SK-N-SH (cell line): ENCODE measurements around the gene BUD23. TPM values are rescaled to one million over a fixed set of nuclear protein-coding genes. Genes with fewer than 3 reads are reported as not detected.
A peak's percentile ranks its signal among the peaks of the same experiment; 100 is the strongest.

ENCODE experiments used
- CTCF ChIA-PET: fragments of 300-600, 350-600 bp; formaldehyde crosslinking; extraction: SDS; loops from one replicate; lab custom pipeline; 2021; lab: Yijun Ruan, JAX
- POLR2A ChIA-PET: fragments of 350-600 bp; sonication (Branson Sonifier 250); formaldehyde crosslinking; extraction: SDS; loops from one replicate; lab custom pipeline; 2020; ENCODE audit warnings: antibody characterized with exemption, inconsistent platforms; lab: Yijun Ruan, JAX
- DNase-seq: peaks from one replicate; pipeline ENCODE4 v3.0.0; 2012
- H2AFZ ChIP-seq: fragments of 200-600 bp; sonication (generic); 2 replicates; pipeline ENCODE4 v1.8.1; 2016; ENCODE audit warnings: antibody characterized with exemption, mild to moderate bottlenecking, low read depth
- H3F3A ChIP-seq: fragments of 200-600 bp; sonication (generic); replicated peaks from 2 replicates; pipeline ENCODE3; 2016; ENCODE audit warnings: antibody characterized with exemption, mild to moderate bottlenecking; ENCODE audit not compliant: insufficient read depth
- H3K27ac ChIP-seq, 2 experiments: fragments of 200-500 bp in 1 of 2; fragments of 200-600 bp in 1 of 2; sonication (Bioruptor generic) in 1 of 2; sonication (generic), shearing (Covaris generic) in 1 of 2; 2 replicates each; pipeline versions ENCODE4 v1.5.1 to v1.6.1; 2014 to 2016; ENCODE audit warnings: low read depth in 2 of 2, inconsistent platforms in 1 of 2, low read length in 1 of 2, mild to moderate bottlenecking in 1 of 2, mixed read lengths in 1 of 2
- H3K27me3 ChIP-seq: fragments of 200-600 bp; sonication (generic), shearing (Covaris generic); 2 replicates; pipeline ENCODE4 v1.6.1; 2016; ENCODE audit warnings: mixed run types; ENCODE audit not compliant: insufficient read depth
- H3K36me3 ChIP-seq, 2 experiments: fragments of 200-500 bp in 1 of 2; fragments of 200-600 bp in 1 of 2; sonication (Bioruptor generic) in 1 of 2; sonication (generic) in 1 of 2; replicated peaks in 1 of 2; 2 replicates each; pipeline versions ENCODE3 to v1.5.1; 2014 to 2016; ENCODE audit warnings: low read length in 1 of 2, mild to moderate bottlenecking in 1 of 2; ENCODE audit not compliant: insufficient read depth in 2 of 2, control insufficient read depth in 1 of 2
- H3K4me1 ChIP-seq, 2 experiments: fragments of 200-500 bp in 1 of 2; fragments of 200-600 bp in 1 of 2; sonication (Bioruptor generic) in 1 of 2; sonication (generic), shearing (Covaris generic) in 1 of 2; 2 replicates each; pipeline versions ENCODE4 v1.5.1 to v1.6.1; 2014 to 2016; ENCODE audit warnings: low read depth in 1 of 2, low read length in 1 of 2, mixed run types in 1 of 2; ENCODE audit not compliant: insufficient read depth in 2 of 2, control insufficient read depth in 1 of 2
- H3K4me2 ChIP-seq: fragments of 200-600 bp; sonication (generic), shearing (Covaris generic); 2 replicates; pipeline ENCODE4 v1.6.1; 2017; ENCODE audit warnings: mixed run types
- H3K4me3 ChIP-seq, 2 experiments: fragments of 200-500 bp in 1 of 2; fragments of 200-600 bp in 1 of 2; sonication (Bioruptor generic) in 1 of 2; sonication (generic), shearing (Covaris generic) in 1 of 2; 2 replicates each; pipeline versions ENCODE4 v1.5.1 to v1.8.1; 2014 to 2016; ENCODE audit warnings: low read depth in 2 of 2, inconsistent platforms in 1 of 2, low read length in 1 of 2, mild to moderate bottlenecking in 1 of 2, mixed read lengths in 1 of 2, moderate library complexity in 1 of 2
- H3K79me2 ChIP-seq: fragments of 200-600 bp; sonication (generic); 2 replicates; pipeline ENCODE4 v1.8.1; 2017; ENCODE audit warnings: mild to moderate bottlenecking; ENCODE audit not compliant: insufficient read depth
- H3K9ac ChIP-seq: fragments of 200-600 bp; sonication (generic); 2 replicates; pipeline ENCODE4 v1.6.1; 2017; ENCODE audit warnings: mixed run types
- H3K9me2 ChIP-seq: fragments of 200-600 bp; sonication (generic); 2 replicates; pipeline ENCODE4 v1.6.1; 2017; ENCODE audit warnings: mixed run types
- H3K9me3 ChIP-seq: fragments of 200-600 bp; sonication (generic); 2 replicates; pipeline ENCODE4 v1.6.1; 2017; ENCODE audit warnings: mixed run types, mild to moderate bottlenecking, moderate library complexity
- H4K20me1 ChIP-seq: fragments of 200-600 bp; sonication (generic); 2 replicates; pipeline ENCODE4 v1.6.1; 2017; ENCODE audit warnings: mild to moderate bottlenecking, mixed run types; ENCODE audit not compliant: insufficient read depth
- CHD2 ChIP-seq: fragments of 150-350 bp; IDR thresholded peaks from 2 replicates; pipeline ENCODE4 v1.6.1; 2018; ENCODE audit warnings: low read length; ENCODE audit not compliant: partially characterized antibody
- ELF1 ChIP-seq: IDR thresholded peaks from 2 replicates; pipeline ENCODE4 v1.4.0; 2012
- EP300 ChIP-seq, 2 experiments: IDR thresholded peaks; 2 replicates each; pipeline versions ENCODE4 v1.4.0 to v1.6.1; 2012; ENCODE audit warnings: borderline replicate concordance in 1 of 2, low read depth in 1 of 2, low read length in 1 of 2
- EZH2phosphoT487 ChIP-seq: fragments of 200-600 bp; sonication (generic); IDR thresholded peaks from 2 replicates; pipeline ENCODE4 v1.6.1; 2017; ENCODE audit warnings: low read depth, mixed run types, mild to moderate bottlenecking, antibody characterized with exemption, moderate library complexity, borderline replicate concordance
- GABPA ChIP-seq: IDR thresholded peaks from 2 replicates; pipeline ENCODE4 v1.4.0; 2012; ENCODE audit warnings: low read depth, mild to moderate bottlenecking
- GATA2 ChIP-seq: sonication (generic); formaldehyde crosslinking; IDR thresholded peaks from 2 replicates; pipeline ENCODE4 v1.5.0; 2020; ENCODE audit warnings: mild to moderate bottlenecking, missing genetic modification reagents
- JUND ChIP-seq: IDR thresholded peaks from 2 replicates; pipeline ENCODE4 v1.4.0; 2012
- MAX ChIP-seq: IDR thresholded peaks from 2 replicates; pipeline ENCODE4 v1.4.0; 2012; ENCODE audit warnings: low read depth
- MEF2A ChIP-seq: IDR thresholded peaks from 2 replicates; pipeline ENCODE4 v1.4.0; 2012; ENCODE audit warnings: low read depth, borderline replicate concordance
- NFIC ChIP-seq: IDR thresholded peaks from 2 replicates; pipeline ENCODE4 v1.4.0; 2012; ENCODE audit warnings: borderline replicate concordance
- PBX3 ChIP-seq: IDR thresholded peaks from 2 replicates; pipeline ENCODE4; 2012
- RAD21 ChIP-seq: IDR thresholded peaks from 2 replicates; pipeline ENCODE4 v1.6.1; 2012; ENCODE audit warnings: mild to moderate bottlenecking, low read length
- REST ChIP-seq: IDR thresholded peaks from 2 replicates; pipeline ENCODE4 v1.6.1; 2012; ENCODE audit warnings: mild to moderate bottlenecking, low read depth, low read length, moderate library complexity
- TAF1 ChIP-seq: IDR thresholded peaks from 2 replicates; pipeline ENCODE4 v1.6.1; 2012; ENCODE audit warnings: low read depth, mild to moderate bottlenecking, low read length, moderate library complexity, borderline replicate concordance
- ZBTB33 ChIP-seq: IDR thresholded peaks from 2 replicates; pipeline ENCODE4 v1.4.0; 2012; ENCODE audit warnings: low read depth, borderline replicate concordance
- WGBS: methylation state at CpG from one replicate; pipeline ENCODE4 v1.1.6; 2017; ENCODE audit warnings: low lambda C conversion rate; 5-methylcytosine and 5-hydroxymethylcytosine counted together
- polyA plus RNA-seq, 3 experiments: library from polyadenylated mRNA; depleted of rRNA; stranded (reverse); fragments of >200 nt; gene quantifications; 2 replicates each; pipeline ENCODE4 v1.2.3, GENCODE V29; 2012

BUD23 gene
- polyA plus RNA-seq, 1 of the 3 experiments (the other 2 are of a cell fraction): 206 TPM

- TF ChIP-seq NFIC: no peak
- no peak for TF ChIP-seq RAD21
- no peak for TF ChIP-seq PBX3
- TF ChIP-seq ELF1: no peak
- TF ChIP-seq EP300 (IDR thresholded peaks at IDR 0.05; ENCODE audit: borderline replicate concordance in 1 of 2, low read depth in 1 of 2, low read length in 1 of 2): no peak
- no peak for TF ChIP-seq CHD2
Measured at GRCh38 chr7:73735528-73735905, 52.1 kb downstream of the BUD23 start (continued).

GRCh38 chr7:73736885-73737284 lies 53.5 kb downstream of the BUD23 start:
- Histone ChIP-seq H3K36me3 (peaks cover 8 to 11% of the 10 kb centered on the region in 2 experiments), H3K79me2 (peaks cover 28% of the 10 kb centered on the region; the same call in 1 of the 2 replicates), H3K4me1 (peaks cover 7 to 13% of the 10 kb centered on the region in 2 experiments; a peak in 2 of 4 replicates), H3K4me3 (no peak overlapping the region), H3K27me3 (no peaks in the 10 kb centered on the region), H3K9ac (no peak overlapping the region), H3K9me2 (no peaks in the 10 kb centered on the region), H3K27ac (no peak overlapping the region), H4K20me1 (no peaks in the 10 kb centered on the region), H3K9me3 (no peaks in the 10 kb centered on the region), H2AFZ (no peak overlapping the region), H3F3A (peaks cover 10% of the 10 kb centered on the region), H3K4me2 (peak overlapping the region; percentile 100; the same call in 1 of the 2 replicates)
- TF ChIP-seq TAF1 (no peak), ZBTB33 (no peak), NFIC (no peak)
- ChIA-PET CTCF (interaction anchor here (1.0 to 12.8 kb wide), 4 partner anchors 13 to 129 kb away, joined by 3 to 272 read pairs (median 70); no protein-coding TSS in a partner anchor), POLR2A (no interaction called here)
- no peak for DNase-seq
- WGBS: 88% methylated on average over 14 of the region's 14 CpGs

- peak overlapping the region; percentile 100 for H3K4me2 ChIP-seq
- H2AFZ ChIP-seq: no peak overlapping the region
- H3K9ac ChIP-seq: peak overlapping the region; percentile 92
- POLR2A ChIA-PET: interaction anchor here (2.0 kb wide), 1 partner anchor 69 kb away, joined by 5 read pairs; no protein-coding TSS in a partner anchor
- H3K4me3 ChIP-seq: peak overlapping the region; percentile 76 to 93
- H3K27me3 ChIP-seq: no peaks in the 10 kb centered on the region
- H3K9me3 ChIP-seq: no peaks in the 10 kb centered on the region
- no peaks in the 10 kb centered on the region for H4K20me1 ChIP-seq
- H3K9me2 ChIP-seq: no peaks in the 10 kb centered on the region
- H3K27ac ChIP-seq: peak overlapping the region; percentile 31 to 87; a peak in 3 of 4 replicates
- CTCF ChIA-PET: interaction anchor here (1.0 to 12.8 kb wide), 7 partner anchors 14 to 469 kb away, joined by 3 to 272 read pairs (median 6); partner anchors contain the start of gene STX1A
- DNase-seq: no peak
- H3F3A ChIP-seq: peaks cover 10% of the 10 kb centered on the region
- peaks cover 8 to 11% of the 10 kb centered on the region in 2 experiments for H3K36me3 ChIP-seq
- peaks cover 28% of the 10 kb centered on the region; the same call in 1 of the 2 replicates for H3K79me2 ChIP-seq
- 71% methylated on average over 17 of the region's 17 CpGs for WGBS
- peaks cover 7 to 13% of the 10 kb centered on the region in 2 experiments; a peak in 2 of 4 replicates for H3K4me1 ChIP-seq
- no peak for TF ChIP-seq MEF2A
- TF ChIP-seq MAX: no peak
- no peak for TF ChIP-seq EZH2phosphoT487
- no peak for TF ChIP-seq PBX3
- no peak for TF ChIP-seq JUND
- no peak for TF ChIP-seq GATA2 (CRISPR knock-in tag)
- no peak for TF ChIP-seq GABPA
- TF ChIP-seq REST: no peak
Measured at GRCh38 chr7:73737491-73738219, 54.3 kb downstream of the BUD23 start.
